IMR-90 (cell line): ENCODE results near the gene PAWR. TPM values are rescaled to one million over a fixed set of nuclear protein-coding genes. Genes with fewer than 3 reads are reported as not detected.

Source experiments
- ATAC-seq: fragments of 200-7000 bp; cut with Tn5 transposase; 2 replicates; pipeline ENCODE4 v1.9.1; 2020; ENCODE audit warnings: low read depth, mild to moderate bottlenecking, moderate library complexity
- BruUV-seq: library from RNA; stranded (reverse); fragments of 400-500 nt; replicated peaks from 2 replicates; lab custom pipeline; 2021; lab: Mats Ljungman, UMichigan
- CTCF ChIA-PET: fragments of 300-600 bp; formaldehyde crosslinking; extraction: SDS; loops from one replicate; lab custom pipeline; 2021; ENCODE audit warnings: antibody characterized with exemption; lab: Yijun Ruan, JAX
- POLR2A ChIA-PET: fragments of 300-600 bp; sonication (Branson Sonifier 250); formaldehyde crosslinking; loops from one replicate; lab custom pipeline; 2022; ENCODE audit warnings: antibody characterized with exemption; ENCODE audit not compliant: unreplicated experiment; lab: Charles Lee
- DNase-seq: peaks from one replicate; pipeline ENCODE4 v3.0.0; 2013
- H2AFZ ChIP-seq: replicated peaks from 2 replicates; pipeline ENCODE3; 2013; ENCODE audit warnings: low read length, mild to moderate bottlenecking; ENCODE audit not compliant: poor library complexity
- H2AK5ac ChIP-seq: 2 replicates; pipeline ENCODE4 v1.6.1; 2013; ENCODE audit warnings: low read depth, low read length, inconsistent platforms
- H2AK9ac ChIP-seq: replicated peaks from 2 replicates; pipeline ENCODE3; 2013; ENCODE audit warnings: mild to moderate bottlenecking, low read depth, low read length, moderate library complexity; ENCODE audit not compliant: poor library complexity
- H2BK120ac ChIP-seq: 2 replicates; pipeline ENCODE4 v1.6.1; 2013; ENCODE audit warnings: low read depth, low read length, inconsistent platforms
- H2BK15ac ChIP-seq: 3 replicates; pipeline ENCODE4 v1.6.1; 2013; ENCODE audit warnings: low read depth, low read length, inconsistent platforms
- H2BK20ac ChIP-seq: 2 replicates; pipeline ENCODE4 v1.6.1; 2013; ENCODE audit warnings: low read depth, mild to moderate bottlenecking, inconsistent platforms, low read length, moderate library complexity
- H2BK5ac ChIP-seq: 2 replicates; pipeline ENCODE4 v1.6.1; 2013; ENCODE audit warnings: mild to moderate bottlenecking, low read depth, low read length, inconsistent platforms; ENCODE audit not compliant: poor library complexity, severe bottlenecking
- H3K14ac ChIP-seq: replicated peaks from 2 replicates; pipeline ENCODE4 v1.6.1; 2013; ENCODE audit warnings: low read depth, low read length, inconsistent platforms
- H3K18ac ChIP-seq: 2 replicates; pipeline ENCODE4 v1.6.1; 2013; ENCODE audit warnings: low read depth, low read length, control low read depth
- H3K23ac ChIP-seq: 2 replicates; pipeline ENCODE4 v1.6.1; 2013; ENCODE audit warnings: low read depth, low read length, inconsistent platforms
- H3K27ac ChIP-seq: 2 replicates; pipeline ENCODE4 v1.5.1; 2013; ENCODE audit warnings: mild to moderate bottlenecking, control low read depth, low read length; ENCODE audit not compliant: insufficient read depth
- H3K27me3 ChIP-seq: 2 replicates; pipeline ENCODE4 v1.6.1; 2013; ENCODE audit warnings: low read length; ENCODE audit not compliant: control insufficient read depth, insufficient read depth
- H3K36me3 ChIP-seq: 2 replicates; pipeline ENCODE4 v1.6.1; 2013; ENCODE audit warnings: low read length, mixed read lengths; ENCODE audit not compliant: control insufficient read depth, insufficient read depth
- H3K4ac ChIP-seq: 2 replicates; pipeline ENCODE4 v1.6.1; 2013; ENCODE audit warnings: low read depth, low read length, inconsistent platforms
- H3K4me1 ChIP-seq: 2 replicates; pipeline ENCODE4 v1.6.1; 2013; ENCODE audit warnings: low read length, mixed read lengths; ENCODE audit not compliant: control insufficient read depth, insufficient read depth
- H3K4me2 ChIP-seq: 2 replicates; pipeline ENCODE4 v1.6.1; 2013; ENCODE audit warnings: low read depth, mild to moderate bottlenecking, control low read depth, low read length, moderate library complexity
- H3K4me3 ChIP-seq: 2 replicates; pipeline ENCODE4 v1.5.1; 2013; ENCODE audit warnings: low read depth, mild to moderate bottlenecking, control low read depth, low read length, moderate library complexity; ENCODE audit not compliant: insufficient read depth
- H3K56ac ChIP-seq: 2 replicates; pipeline ENCODE4 v1.6.1; 2013; ENCODE audit warnings: low read length, inconsistent platforms; ENCODE audit not compliant: insufficient read depth; ENCODE audit errors: extremely low read depth
- H3K79me1 ChIP-seq, 2 experiments: 2 replicates each; pipeline ENCODE4 v1.6.1; 2013; ENCODE audit warnings: low read length in 2 of 2, inconsistent platforms in 1 of 2, low read depth in 1 of 2
- H3K9ac ChIP-seq: 2 replicates; pipeline ENCODE4 v1.6.1; 2013; ENCODE audit warnings: low read depth, low read length, control low read depth
- H3K9me1 ChIP-seq: 2 replicates; pipeline ENCODE4 v1.6.1; 2013; ENCODE audit warnings: low read length, inconsistent platforms; ENCODE audit not compliant: insufficient read depth
- H3K9me3 ChIP-seq: 2 replicates; pipeline ENCODE4 v1.6.1; 2013; ENCODE audit warnings: low read length; ENCODE audit not compliant: control insufficient read depth, insufficient read depth
- H4K20me1 ChIP-seq: 2 replicates; pipeline ENCODE4 v1.6.1; 2013; ENCODE audit warnings: low read length, inconsistent platforms; ENCODE audit not compliant: insufficient read depth
- H4K5ac ChIP-seq: 2 replicates; pipeline ENCODE4 v1.6.1; 2013; ENCODE audit warnings: mild to moderate bottlenecking, low read depth, low read length, control low read depth
- H4K8ac ChIP-seq, 2 experiments: 2 replicates each; pipeline ENCODE4 v1.6.1; 2013; ENCODE audit warnings: low read depth in 2 of 2, low read length in 2 of 2, control low read depth in 1 of 2, inconsistent platforms in 1 of 2
- H4K91ac ChIP-seq: 2 replicates; pipeline ENCODE4 v1.6.1; 2013; ENCODE audit warnings: low read depth, low read length, inconsistent platforms; ENCODE audit not compliant: insufficient read depth
- BHLHE40 ChIP-seq: fragments of 150-350 bp; IDR thresholded peaks from 2 replicates; pipeline ENCODE4 v1.6.1; 2016; ENCODE audit warnings: mild to moderate bottlenecking, low read depth, low read length
- CEBPB ChIP-seq: IDR thresholded peaks from 2 replicates; pipeline ENCODE4 v1.6.1; 2012; ENCODE audit warnings: low read depth, low read length, improper control_type of control experiment
- CHD1 ChIP-seq: IDR thresholded peaks from 2 replicates; pipeline ENCODE4 v1.6.1; 2012; ENCODE audit warnings: low read depth, low read length, improper control_type of control experiment
- CTCF ChIP-seq: conservative IDR thresholded peaks from 2 replicates; pipeline ENCODE4 v1.5.1; 2012; ENCODE audit warnings: mild to moderate bottlenecking, low read depth, low read length, improper control_type of control experiment
- FOS ChIP-seq: fragments of 150-350 bp; IDR thresholded peaks from 2 replicates; pipeline ENCODE4 v1.6.1; 2016; ENCODE audit warnings: low read depth, low read length
- MAFK ChIP-seq: IDR thresholded peaks from 2 replicates; pipeline ENCODE4 v1.6.1; 2012; ENCODE audit warnings: low read depth, low read length, improper control_type of control experiment
- MAZ ChIP-seq: IDR thresholded peaks from 2 replicates; pipeline ENCODE4 v1.6.1; 2012; ENCODE audit warnings: low read depth, mild to moderate bottlenecking, low read length, improper control_type of control experiment, moderate library complexity, borderline replicate concordance
- MXI1 ChIP-seq: IDR thresholded peaks from 2 replicates; pipeline ENCODE4 v1.6.1; 2012; ENCODE audit warnings: low read depth, mild to moderate bottlenecking, low read length, moderate library complexity, borderline replicate concordance
- NFE2L2 ChIP-seq: fragments of 150-350 bp; IDR thresholded peaks from 2 replicates; pipeline ENCODE4 v1.6.1; 2016; ENCODE audit warnings: low read depth, mild to moderate bottlenecking, low read length
- RAD21 ChIP-seq: IDR thresholded peaks from 2 replicates; pipeline ENCODE4 v1.6.1; 2012; ENCODE audit warnings: low read length, improper control_type of control experiment
- RCOR1 ChIP-seq: IDR thresholded peaks from 2 replicates; pipeline ENCODE4 v1.6.1; 2012; ENCODE audit warnings: mild to moderate bottlenecking, low read length, improper control_type of control experiment; ENCODE audit not compliant: insufficient replicate concordance
- RFX5 ChIP-seq: IDR thresholded peaks from 2 replicates; pipeline ENCODE4 v1.8.0; 2012; ENCODE audit warnings: low read depth, mild to moderate bottlenecking, low read length, moderate library complexity
- SMC3 ChIP-seq: fragments of 150-350 bp; IDR thresholded peaks from 2 replicates; pipeline ENCODE4 v1.6.1; 2016; ENCODE audit warnings: low read depth, mild to moderate bottlenecking, antibody characterized with exemption, low read length, moderate library complexity
- WGBS, 2 experiments: methylation state at CpG; one replicate each; pipeline versions ENCODE4 v1.1.5 to v1.1.7; 2013; ENCODE audit warnings: missing lambda C conversion rate in 2 of 2; ENCODE audit not compliant: insufficient read length in 1 of 2; ENCODE audit errors: extremely low coverage in 2 of 2; 5-methylcytosine and 5-hydroxymethylcytosine counted together
- dilution Hi-C: fragments of 300-500 bp; cut with HindIII; formaldehyde crosslinking; loops from one replicate; pipeline ENCODE4 v1.14.3; 2018; ENCODE audit warnings: low sequenced_read_pairs; ENCODE audit not compliant: unreplicated experiment
- in situ Hi-C: fragments of 300-500 bp; cut with MboI; formaldehyde crosslinking; loops from 3 replicates; pipeline ENCODE4 v1.14.3; 2019; ENCODE audit warnings: low sequenced_read_pairs, inconsistent platforms, mixed read lengths
- intact Hi-C: fragments of 100-400 bp; cut with micrococcal nuclease; formaldehyde crosslinking; loops from 2 replicates; pipeline ENCODE4 v1.10.0; 2022
- polyA plus RNA-seq, 3 experiments: library from polyadenylated mRNA; depleted of rRNA; stranded (reverse); fragments of >200 nt; gene quantifications; 2 replicates each; pipeline ENCODE4 v1.2.3, GENCODE V29; 2012; ENCODE audit warnings: low replicate concordance in 1 of 3
- total RNA-seq: library from RNA; depleted of rRNA; stranded (reverse); fragments of >200 nt; gene quantifications from 2 replicates; pipeline ENCODE4 v1.2.3, GENCODE V29; 2012
- TF ChIP-seq, protein P1 (sequence below): fragments of 150-350 bp; IDR thresholded peaks from 2 replicates; pipeline ENCODE4 v1.6.1; 2016; ENCODE audit warnings: low read depth, mild to moderate bottlenecking, low read length, moderate library complexity, borderline replicate concordance

The PAWR gene
- total and polyA plus RNA-seq, 2 of the 4 experiments (the other 2 are of a cell fraction) = 13.2 to 13.6 TPM

DNA sequence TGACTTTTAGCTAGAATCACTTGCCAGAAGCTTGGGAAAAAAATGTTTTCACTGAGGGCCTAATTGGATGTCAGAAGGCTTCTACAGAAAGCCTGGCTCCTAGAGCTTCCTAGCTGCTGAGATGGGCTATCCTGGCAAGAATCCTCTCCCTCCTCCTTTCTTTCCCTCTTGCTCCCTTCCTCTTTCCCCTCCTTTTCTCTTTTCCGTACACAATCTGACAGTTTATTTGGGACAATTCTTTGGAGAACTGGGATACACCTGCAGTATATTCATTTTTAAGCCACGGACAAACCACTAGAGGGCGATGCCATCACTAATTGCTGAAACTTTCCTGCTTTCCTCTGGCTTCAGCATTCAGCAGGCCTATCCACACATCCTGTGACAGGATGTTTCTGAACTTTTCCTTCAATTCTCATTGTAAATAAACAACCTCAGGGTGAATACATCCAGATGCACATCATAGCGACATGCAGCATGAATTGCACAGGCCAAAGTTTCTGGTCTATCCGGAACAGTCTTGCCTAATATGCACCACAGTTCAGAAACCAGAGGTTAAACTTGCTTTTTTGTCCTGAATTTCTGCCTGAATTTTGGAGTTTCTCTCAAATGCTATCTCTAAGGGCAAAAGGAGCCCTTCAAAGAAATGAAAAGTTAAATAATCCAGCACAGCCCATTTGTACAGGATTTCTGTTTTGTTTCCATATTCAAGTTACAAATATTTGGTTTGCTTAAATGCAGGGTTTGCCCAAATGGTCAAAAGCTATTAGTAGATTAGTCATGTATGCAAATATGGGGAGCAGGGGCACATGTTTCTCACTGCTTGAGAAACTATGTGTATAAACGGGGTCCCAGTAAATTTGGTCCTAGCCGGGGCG, 142.8 kb downstream of the PAWR start:
- Histone ChIP-seq H2AK5ac (peak overlapping the region; percentile 96), H3K14ac (peak overlapping the region; percentile 65), H3K23ac (peak overlapping the region; percentile 90), H3K9me3 (no peaks in the 10 kb centered on the region), H4K8ac (peak overlapping the region; percentile 14 to 82), H4K5ac (peak overlapping the region; percentile 47), H3K79me1 (0 out of 4 replicates have a peak, but pooled peaks cover 0 to 6% of the 10 kb centered on the region in 2 experiments), H3K9me1 (peaks cover 4% of the 10 kb centered on the region; the same call in 1 of the 2 replicates), H2AFZ (peak overlapping the region; percentile 53), H2BK20ac (peak overlapping the region; percentile 91), H3K4ac (peak overlapping the region; percentile 92), H2BK15ac (peak overlapping the region; percentile 67; the same call in 2 of the 3 replicates), H4K91ac (peak overlapping the region; percentile 91), H2BK5ac (peak overlapping the region; percentile 72), H3K4me3 (no peak overlapping the region), H3K56ac (peak overlapping the region; percentile 71), H3K4me1 (peaks cover 19% of the 10 kb centered on the region), H2BK120ac (peak overlapping the region; percentile 96), H3K18ac (peak overlapping the region; percentile 70), H4K20me1 (no peaks in the 10 kb centered on the region), H3K36me3 (peaks cover 1% of the 10 kb centered on the region), H2AK9ac (peak overlapping the region; percentile 45), H3K27ac (peak overlapping the region; percentile 67), H3K27me3 (no peaks in the 10 kb centered on the region), H3K4me2 (peak overlapping the region; percentile 49; the same call in 1 of the 2 replicates), H3K9ac (peak overlapping the region; percentile 19; the same call in 1 of the 2 replicates)
- no TSS peak for BruUV-seq
- CTCF ChIA-PET = interaction anchor here (0.6 to 1.6 kb wide), 7 partner anchors 121 to 722 kb away, joined by 3 to 6 read pairs (median 3); no protein-coding TSS in a partner anchor
- in situ Hi-C loops = loop anchor here (5.0 kb wide), 1 partner anchor 141 kb away; no protein-coding TSS in a partner anchor
- intact Hi-C loops = loop anchor here (1.0 kb wide), 4 partner anchors 124 to 387 kb away; partner anchors contain the start of gene PPP1R12A
- ATAC-seq = peak; percentile 68
- POLR2A ChIA-PET = no interaction called here
- DNase-seq = peak; percentile 83
- 31% methylated on average over 3 of the region's 8 CpGs; no CpG with 5 or more reads in 1 of the 2 experiments for WGBS, 2 experiments
- dilution Hi-C loops = no loop called here
- no peak for TF ChIP-seq FOS
- no peak for TF ChIP-seq MXI1
- peak; percentile 68 for TF ChIP-seq CTCF
- TF ChIP-seq SMC3 = peak; percentile 60
- no peak for TF ChIP-seq NFE2L2
- TF ChIP-seq, protein P1, sequence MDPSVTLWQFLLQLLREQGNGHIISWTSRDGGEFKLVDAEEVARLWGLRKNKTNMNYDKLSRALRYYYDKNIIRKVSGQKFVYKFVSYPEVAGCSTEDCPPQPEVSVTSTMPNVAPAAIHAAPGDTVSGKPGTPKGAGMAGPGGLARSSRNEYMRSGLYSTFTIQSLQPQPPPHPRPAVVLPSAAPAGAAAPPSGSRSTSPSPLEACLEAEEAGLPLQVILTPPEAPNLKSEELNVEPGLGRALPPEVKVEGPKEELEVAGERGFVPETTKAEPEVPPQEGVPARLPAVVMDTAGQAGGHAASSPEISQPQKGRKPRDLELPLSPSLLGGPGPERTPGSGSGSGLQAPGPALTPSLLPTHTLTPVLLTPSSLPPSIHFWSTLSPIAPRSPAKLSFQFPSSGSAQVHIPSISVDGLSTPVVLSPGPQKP = no peak
- TF ChIP-seq MAZ = no peak
- no peak for TF ChIP-seq RCOR1
- no peak for TF ChIP-seq CHD1
- no peak for TF ChIP-seq BHLHE40
- TF ChIP-seq MAFK = no peak
- TF ChIP-seq RAD21 = peak; percentile 62
- 0 out of 2 replicates have a peak, but pooled peaks have one; percentile 33 for TF ChIP-seq CEBPB
- TF ChIP-seq RFX5 = no peak
